Measurements from ENCODE around the gene TSPEAR.
"Not testable (repeated sequence)": the region's sequence is repeated elsewhere in the genome, so short reads cannot be mapped to it uniquely, and the experiment has no call there.

TSPEAR gene

DNA sequence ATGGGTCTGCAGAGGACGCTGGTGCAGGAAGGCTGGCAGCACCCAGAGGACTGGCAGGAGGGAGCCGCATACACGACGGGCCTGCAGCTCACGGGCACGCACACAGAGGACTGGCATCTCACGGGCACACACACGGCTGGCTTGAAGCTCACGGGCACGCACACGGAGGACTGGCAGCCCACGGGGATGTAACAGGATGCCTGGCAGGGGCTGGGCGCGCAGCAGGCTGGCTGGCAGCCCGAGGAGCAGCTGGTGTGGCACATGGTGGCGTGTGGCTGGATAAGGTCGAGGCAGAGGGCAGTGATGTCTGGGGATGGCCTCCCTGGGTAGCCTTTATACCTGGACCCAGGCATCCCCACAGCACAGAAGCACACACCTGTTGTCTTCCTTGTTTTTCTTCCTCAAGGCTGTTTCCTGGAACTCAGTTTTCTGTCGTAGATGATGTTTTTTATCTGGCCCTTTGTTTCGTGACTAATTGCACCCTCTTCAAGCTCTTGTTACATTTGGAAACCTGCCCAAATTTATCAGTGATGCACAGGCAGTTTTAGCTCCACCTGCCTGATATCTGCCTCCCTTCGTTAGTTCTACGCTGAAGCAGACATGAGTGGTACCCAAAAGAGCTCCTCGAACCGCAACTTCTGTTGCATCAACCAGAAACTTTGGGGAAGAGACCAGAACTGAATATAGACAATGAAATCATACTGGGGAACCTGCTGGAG lies 29.4 kb downstream of the TSPEAR start, which contains the start of gene KRTAP12-1:
Gene KRTAP12-1, minus strand, starts transcription at position 303 of the 719 bp plus-strand sequence. Its CDS starts 40 bp downstream, at position 263.
- no peak for DNase-seq

DNA sequence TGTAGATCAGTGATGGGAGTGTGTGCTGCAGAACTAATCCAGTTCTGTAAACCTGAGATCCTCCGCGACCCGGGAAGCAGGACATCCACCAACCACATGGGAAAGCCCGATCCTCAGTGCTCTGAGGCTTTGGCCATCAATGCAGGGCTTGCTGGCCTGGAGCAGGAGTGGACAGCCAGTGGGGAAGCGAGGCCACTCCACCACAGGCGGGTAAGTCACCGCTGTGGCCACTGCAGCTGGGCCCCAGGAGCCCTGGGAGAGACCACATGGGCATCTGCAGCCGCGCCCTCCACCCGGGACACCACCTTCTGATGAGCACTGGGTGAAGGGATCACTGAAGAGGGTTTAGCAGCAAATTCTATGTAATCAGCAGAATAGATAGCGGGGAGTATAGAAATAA lies 30.2 kb downstream of the TSPEAR start:
- no peak for DNase-seq

DNA sequence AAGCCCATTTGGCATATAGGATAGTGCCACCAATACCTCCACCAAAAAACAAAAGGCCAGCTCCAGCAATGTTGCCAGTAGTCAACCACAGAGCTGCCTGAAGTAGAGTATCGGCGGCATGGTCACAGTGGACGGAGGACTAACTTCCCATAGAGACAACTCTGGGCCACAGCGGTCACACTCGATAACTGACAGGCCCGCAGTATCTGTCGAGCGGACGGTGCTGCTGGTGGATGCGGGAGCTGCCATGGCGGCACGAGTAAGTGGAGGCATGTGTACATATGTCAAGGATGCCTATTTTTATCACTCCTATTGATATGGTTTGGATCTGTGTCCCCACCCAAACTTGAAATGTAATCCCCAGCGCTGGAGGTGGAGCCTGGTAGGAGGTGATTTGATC lies 33.5 kb downstream of the TSPEAR start:
- no peak for DNase-seq

DNA sequence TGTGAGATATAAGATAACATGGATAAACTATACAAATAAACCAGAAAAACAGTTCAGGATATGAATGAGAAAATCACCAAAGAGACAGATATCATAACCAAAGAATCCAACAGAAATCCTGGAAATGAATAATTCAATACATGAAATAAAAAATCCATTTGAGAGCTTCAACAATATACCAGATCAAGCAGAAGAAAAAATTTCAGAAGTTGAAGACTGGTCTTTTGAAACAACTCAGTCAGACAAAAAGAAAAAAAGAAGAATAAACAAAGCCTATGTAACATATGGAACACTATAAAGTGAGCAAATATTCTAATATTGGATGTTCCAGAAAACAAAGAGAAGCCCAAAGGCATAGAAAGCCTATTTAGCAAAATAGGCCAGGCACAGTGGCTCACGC lies 39.5 kb downstream of the TSPEAR start:
- DNase-seq, result no peak

DNA sequence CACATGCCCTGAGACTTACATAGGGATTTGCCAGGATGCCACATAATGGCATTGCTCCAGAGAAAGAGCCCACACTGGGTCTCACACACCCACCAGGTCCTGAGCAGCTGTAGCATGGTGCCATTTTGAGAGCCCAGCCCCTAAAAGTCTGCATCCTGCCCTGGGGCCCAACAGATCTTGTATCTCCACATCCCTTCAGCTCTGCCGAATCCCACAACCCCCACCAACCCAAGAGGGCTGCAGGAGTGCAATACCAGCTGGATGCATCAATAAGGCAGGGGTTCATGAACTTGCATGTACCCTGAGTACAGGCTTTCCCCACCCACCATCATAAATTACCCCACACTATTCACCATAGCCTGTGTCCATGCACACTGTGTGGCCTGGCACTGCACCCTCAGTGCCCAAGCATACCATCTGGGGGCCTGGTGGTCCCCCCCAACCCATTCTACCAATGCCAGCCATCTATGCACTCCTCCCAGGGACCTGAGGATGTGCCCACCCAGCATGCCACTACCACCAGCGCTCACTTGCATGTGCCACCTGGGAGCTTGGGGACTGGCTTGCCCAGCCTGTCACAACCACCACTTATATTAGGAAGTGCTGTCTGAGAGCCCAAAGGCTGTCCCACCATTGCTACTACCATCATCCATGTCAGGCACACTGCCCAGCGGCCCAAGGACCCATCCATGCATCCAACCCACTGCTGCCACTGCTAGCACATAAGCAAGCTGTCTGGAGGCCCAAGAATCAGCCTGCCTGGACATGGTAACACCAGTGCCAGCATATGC lies 40.5 kb downstream of the TSPEAR start:
- DNase-seq, result no peak

DNA sequence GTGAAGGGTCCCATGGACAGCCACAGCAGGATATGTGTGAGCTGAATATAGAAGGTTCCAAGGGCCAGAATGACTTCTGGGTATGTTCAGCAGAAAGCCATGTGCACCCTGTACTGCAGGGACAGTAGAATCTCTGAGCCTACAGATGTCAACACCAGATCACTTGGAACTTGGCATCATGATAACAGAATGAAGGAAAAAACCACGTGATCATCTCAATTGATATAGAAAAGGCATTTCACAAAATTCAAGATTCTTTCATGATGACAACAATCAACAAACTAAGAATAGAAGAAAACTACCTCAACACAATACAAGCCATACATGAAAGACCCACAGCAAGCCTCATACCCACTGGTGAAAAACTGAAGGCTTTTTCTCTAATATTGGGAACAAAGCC lies 43.8 kb downstream of the TSPEAR start:
- no peak for DNase-seq

DNA sequence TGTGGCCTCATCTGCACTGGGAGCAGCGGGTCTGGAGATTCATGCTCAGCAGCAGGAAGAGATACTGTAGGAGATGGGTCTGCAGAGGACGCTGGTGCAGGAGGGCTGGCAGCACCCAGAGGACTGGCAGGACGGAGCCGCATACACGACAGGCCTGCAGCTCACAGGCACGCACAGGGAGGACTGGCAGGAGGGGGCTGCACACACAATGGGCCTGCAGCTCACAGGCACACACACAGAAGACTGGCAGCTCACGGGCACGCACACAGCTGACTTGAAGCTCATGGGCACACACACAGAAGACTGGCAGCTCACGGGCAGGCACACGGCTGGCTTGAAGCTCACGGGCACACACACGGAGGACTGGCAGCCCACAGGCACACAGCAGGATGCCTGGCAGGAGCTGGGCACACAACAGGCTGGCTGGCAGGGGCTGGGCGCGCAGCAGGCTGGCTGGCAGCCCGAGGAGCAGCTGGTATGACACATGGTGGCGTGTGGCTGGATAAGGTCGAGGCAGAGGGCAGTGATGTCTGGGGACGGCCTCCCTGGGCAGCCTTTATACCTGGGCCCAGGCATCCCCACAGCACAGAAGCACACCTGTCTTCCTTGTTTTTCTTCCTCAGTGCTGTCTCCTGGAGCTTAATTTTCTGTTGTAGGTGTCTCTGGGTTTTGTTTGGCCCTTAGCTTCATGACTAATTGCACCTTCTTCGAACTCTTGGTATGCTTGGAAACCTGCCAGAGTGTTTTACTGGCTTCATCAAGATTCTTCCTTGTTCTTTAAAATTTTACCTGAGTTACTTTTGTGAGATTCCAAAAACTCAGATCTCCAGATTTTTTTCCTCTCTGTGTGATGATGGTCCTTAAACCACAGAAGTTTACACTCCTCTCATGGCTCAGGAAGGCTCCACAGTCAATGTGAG lies 44.7 kb downstream of the TSPEAR start, which contains the start of gene KRTAP12-2:
Gene KRTAP12-2, minus strand, starts transcription at position 527 of the 920 bp plus-strand sequence. Its CDS starts 41 bp downstream, at position 486.
- no peak for DNase-seq

DNA sequence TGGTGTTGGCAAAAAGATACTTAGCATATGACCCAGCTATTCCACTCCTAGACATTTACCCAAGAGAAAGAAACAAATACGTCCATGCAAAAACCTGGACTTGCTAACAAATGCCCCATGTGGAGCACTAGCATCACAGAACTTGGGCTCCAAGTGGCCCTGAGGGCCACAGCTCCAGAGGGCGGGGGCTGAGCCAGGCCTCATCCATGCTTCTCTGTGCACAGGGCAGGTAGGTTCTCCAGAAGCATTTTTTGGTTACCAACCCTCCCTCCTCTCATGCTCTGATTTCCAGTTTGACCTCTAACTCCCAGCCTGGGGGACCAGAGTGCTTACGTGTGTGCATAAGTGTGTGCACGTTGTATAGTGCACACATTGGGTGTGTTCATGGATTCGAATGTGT lies 46.7 kb downstream of the TSPEAR start:
- DNase-seq, result no peak

DNA sequence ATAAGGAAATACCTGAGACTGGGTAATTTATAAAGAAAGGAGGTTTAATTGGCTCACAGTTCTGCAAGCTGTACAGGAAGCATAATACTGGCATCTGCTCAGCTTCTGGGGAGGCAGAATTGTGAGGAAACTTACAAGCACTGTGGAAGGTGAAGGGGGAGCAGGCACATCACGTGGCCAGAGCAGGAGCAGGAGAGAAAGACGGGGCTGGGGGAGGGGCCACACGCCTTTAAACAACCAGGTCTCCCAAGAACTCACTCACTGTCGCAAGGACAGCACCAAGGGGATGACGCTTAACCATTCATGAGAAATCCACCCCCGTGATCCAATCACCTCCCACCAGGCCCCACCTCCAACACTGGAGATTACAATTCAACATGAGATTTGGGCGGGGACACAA lies 49.8 kb downstream of the TSPEAR start:
- DNase-seq, result not testable (repeated sequence)

DNA sequence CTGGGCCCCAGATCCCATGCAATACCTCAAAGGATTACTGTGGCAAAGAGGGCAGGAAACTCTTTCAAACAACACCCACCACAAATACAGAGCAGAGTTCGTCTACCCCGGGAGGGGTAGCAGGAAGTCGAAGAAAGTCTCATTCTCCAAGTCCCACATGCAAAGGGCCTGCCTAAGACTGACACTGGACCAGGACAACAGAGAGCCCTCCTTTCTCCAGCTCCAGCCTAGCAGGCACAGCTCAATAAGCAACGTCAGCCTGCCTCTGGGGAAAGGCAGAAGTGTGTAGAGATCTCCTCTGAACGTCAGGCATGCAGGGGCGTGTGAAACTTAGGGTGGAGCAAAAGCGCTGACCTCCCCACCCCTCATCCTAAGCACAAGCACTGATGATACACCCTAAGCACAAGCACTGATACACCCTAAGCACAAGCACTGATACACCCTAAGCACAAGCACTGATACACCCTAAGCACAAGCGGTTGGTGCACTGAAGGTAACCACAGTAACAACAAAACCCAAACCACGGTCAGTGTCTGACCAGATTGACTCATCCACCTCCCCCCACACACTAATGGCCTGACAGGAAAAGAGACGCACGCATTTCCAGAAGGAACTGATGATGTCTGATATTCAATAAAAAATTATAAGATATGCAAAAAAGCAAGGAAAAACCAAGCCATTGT lies 52.3 kb downstream of the TSPEAR start:
- DNase-seq, result peak in 3 of 6 experiments; percentile 40 to 59 (median 47)

DNA sequence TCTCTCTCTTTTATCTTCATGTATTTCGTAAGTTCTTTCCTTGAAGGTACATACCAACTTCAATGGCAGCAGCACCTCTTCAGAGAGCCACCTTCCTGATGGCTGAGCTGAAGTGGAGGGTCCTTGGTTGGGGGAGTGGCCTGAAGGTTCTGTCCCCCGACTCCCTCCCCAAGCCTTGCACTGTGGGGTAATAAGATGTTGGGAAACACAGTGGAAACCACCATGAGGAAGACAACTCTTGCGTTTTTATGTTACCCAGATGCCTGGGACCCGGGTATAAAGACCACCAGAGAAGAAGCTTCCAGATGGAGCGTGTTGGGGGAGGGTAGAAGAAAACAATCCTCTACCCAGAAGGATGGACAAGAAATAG lies 52.8 kb downstream of the TSPEAR start:
- no peak for DNase-seq

DNA sequence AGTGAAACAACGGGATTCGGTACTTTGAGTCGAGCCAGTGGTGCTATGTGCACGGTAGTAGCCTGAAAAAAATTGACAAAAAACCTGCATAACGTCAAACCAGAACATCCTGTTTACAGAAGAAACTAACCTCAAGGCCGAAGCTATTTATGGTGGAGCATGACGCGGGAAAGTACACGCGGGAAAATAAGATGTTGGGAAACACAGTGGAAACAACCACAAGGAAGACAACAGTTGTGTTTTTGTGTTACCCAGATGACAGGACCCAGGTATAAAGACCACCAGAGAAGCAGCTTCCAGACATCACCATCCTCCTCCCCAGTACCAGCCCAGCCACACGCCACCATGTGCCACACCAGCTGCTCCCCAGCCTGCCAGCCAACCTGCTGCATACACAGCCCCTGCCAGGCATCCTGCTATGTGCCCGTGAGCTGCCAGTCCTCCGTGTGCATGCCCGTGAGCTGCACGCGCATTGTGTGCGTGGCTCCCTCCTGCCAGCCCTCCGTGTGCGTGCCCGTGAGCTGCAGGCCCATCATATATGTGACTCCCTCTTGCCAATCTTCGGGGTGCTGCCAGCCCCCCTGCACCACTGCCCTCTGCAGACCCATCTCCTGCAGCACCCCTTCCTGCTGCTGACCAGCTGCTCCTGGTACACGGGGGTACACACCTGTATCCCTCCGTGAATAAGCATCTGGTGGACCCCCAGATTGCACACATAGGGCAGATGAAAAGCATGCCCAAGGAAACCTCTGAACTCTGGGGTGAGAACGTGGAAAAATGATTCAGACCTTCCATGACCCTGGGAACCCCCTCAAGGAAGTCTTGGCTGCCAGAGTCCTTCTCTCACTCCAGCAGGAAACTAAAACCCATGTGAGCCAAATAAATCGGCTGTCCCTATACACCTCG lies 53.5 kb downstream of the TSPEAR start, which contains the start of gene KRTAP12-3:
Gene KRTAP12-3, plus strand, starts transcription at position 298 of the 906 bp plus-strand sequence. Its CDS starts 48 bp downstream, at position 346.
- peak; percentile 44 to 90 (median 71) for DNase-seq

DNA sequence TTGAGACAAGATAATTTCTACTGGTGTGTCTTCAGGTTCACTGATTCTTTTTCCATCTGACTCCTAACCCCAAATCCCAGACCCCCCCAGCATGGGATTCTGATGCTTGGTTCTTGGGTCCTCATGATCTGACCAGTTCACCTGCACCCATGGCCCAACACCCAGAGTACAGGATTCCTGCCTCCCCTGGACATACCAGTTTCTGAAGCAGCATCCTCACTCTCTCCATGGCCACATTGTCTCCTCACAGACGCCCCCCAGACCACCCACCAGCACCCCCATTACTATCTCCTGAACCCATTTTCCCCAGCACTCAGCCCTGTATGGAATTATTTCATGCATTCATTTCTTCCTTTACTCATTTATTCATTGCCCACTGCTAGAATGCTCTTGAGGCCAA lies 54.5 kb downstream of the TSPEAR start:
- no peak for DNase-seq

DNA sequence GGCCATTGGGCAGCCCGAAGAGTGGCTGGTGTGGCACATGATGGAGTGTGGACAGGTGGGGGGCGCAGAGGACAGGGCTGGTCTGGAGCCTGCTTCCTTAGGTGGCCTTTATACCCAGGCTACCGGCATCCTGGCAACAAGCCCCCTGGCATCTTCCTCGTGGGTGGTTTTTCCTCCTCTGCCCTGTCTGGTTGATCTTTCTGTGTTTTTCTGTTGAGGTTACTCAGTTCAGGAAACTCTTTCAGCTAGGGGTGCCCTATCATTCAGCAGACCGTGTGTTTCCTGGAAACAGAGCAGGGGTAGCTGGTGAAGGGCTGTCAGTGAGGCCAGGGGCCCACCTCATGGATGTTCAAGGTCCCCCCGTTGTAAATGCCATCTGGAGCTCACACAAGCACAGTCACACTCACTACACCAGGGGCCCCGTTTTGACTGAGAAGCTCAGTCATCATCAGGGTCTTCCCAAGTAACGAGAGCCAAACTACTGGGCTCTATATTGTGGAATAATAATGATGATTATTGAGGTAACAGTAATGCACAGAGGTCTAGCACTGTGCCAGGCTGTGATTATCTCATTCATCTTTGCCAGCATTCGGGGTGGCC lies 56.7 kb downstream of the TSPEAR start, which contains the start of gene KRTAP12-4:
Gene KRTAP12-4, minus strand, starts transcription at position 84 of the 600 bp plus-strand sequence. Its CDS starts 45 bp downstream, at position 39.
- peak in 3 of 6 experiments; percentile 23 to 41 (median 35) for DNase-seq

DNA sequence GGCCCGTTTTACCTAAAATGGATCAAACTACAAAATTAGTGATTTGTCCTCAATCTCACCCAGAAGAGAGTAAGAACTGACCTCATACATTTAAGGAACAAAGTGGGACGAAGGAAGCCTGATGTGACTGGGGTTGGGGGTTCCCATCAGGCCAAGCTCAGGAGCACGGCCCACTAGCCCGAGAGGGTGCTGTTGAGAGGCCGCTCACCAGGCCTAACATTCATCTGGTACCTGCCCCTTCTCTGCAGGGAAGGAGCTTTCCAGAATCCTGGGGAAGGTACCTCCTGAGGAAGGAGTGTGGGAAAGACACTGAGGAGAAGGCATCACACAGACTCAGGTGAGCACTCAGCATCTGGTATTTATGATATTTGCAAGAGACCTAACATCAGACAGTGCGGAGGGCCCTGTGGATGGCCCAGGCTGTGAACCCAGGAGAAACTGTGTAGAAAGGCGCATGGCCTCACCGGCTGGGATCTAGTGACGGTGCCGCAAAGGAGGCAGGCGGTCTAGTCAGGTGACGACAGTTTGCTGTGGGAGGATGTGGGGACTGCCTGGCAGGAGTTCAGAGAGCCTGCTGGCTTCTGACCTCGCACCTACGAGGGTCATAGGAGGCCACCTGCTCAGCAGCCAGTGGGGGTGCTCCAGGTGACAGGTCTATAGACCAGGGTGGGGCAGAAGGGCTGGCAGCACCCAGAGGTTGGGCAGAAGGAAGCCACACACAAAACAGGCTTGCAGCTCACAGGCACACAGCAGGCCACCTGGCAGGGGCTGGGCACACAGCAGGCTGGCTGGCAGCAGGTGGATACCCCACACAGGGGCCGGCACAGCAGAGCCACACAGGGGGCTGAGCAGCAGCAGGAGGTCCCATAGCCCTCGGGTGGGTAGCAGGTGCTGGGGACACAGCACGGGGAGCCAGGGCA lies 57.5 kb downstream of the TSPEAR start:
- peak; percentile 41 to 80 (median 65) for DNase-seq

DNA sequence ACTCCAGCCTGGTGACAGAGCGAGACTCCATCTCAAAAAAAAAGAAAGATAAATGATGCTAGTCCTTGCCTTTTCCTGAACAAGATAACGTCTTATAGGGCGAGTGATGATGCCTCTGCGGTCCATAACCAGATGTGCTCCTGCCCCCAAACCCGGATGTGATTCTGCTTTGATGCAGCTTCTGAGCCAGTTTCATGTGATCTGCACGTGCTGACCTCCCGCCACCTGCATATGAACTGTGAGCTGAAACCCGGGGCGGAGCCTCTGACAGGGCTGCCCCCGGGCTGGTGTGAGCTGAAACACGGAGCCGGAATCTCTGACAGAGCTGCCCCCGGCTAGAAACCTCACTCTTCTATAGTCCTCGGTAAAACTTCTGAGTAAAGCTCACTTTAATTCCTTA lies 58.2 kb downstream of the TSPEAR start:
- no peak for DNase-seq

DNA sequence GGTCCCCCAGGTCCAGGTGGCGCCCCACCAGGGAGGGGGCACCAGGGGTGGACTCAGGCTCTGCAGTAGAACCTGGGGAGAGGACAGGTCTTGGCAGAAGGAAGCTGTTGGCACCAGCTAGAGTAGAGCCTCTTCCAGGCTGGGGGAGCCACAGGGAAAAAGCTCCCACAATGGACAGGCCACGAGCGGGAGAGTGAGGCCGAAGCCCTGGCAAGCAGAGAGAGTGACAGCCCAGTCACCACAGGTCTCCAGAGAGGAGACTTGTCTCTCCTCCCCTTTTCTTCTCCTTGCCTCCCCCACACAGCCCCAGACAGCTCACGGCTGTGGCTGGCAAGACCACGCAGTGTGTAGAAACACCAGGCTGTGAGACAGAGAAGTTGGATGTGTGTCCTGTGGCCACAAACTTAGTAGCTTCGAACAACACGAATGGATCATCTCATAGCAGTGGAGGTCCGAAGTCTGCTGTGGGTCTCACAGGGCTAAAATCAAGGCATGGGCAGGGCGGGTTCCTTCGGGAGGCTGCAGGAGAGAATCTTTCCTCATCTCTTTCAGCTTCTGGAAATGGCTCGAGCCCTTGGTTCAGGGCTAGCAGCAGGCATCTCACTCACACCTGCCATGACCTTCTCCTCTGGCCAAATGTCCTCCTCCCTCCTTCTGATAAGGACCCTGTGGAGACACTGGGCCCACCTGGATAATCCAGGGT lies 60.2 kb downstream of the TSPEAR start:
- DNase-seq, result no peak

DNA sequence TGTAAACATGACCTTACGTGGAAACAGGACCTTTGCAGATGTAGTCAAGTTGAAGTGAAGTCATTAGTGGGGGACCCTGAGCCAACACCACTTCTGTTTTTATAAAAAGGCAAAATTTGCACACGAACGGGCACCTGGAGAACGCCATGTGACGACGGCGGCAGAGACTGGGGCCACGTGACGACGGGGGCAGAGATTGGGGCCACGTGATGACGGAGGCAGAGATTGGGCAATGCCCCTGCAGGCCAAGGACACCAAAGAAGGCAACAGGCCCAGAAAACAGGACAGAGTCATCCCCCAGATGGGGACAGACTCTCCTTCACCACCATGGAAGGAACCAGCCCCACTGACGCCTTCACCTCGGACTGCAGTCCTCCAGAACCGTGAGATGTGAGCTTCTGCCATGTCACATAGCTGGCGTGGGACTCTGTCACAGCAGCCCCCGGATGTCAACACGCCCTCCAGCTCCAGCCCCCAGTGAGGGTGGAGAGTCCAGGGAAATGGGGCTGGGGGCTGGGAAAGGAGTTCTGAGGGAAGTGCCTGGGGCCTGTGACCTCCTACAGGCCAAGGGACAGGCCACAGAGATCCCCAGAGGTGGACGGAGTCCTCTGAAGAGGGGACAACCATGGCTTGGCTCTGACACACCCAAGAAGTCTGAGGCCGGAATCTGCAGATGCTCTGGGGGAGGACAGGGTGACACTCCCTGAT lies 61.0 kb downstream of the TSPEAR start:
- DNase-seq, result no peak
